Sciatic nerve (tissue), 2 donors: ENCODE data around the gene CDH2. TPM values are rescaled to one million over a fixed set of nuclear protein-coding genes. Genes with fewer than 3 reads are reported as not detected.

Source experiments
- ATAC-seq: fragments of 200-7000 bp; cut with Tn5 transposase; one replicate; pipeline ENCODE4 v1.9.1; 2020; ENCODE audit warnings: mild to moderate bottlenecking, moderate library complexity
- DNase-seq: peaks from one replicate; pipeline ENCODE4 v3.0.0-alpha.2; 2020; ENCODE audit warnings: low spot score
- intact Hi-C: fragments of 100-400 bp; cut with DNase I; formaldehyde crosslinking; loops from one replicate; pipeline ENCODE4 v1.14.2; 2022
- total RNA-seq: library from RNA; stranded (reverse); fragmentation: NEBNext Ultra II Directional; extraction: Animal tissue kit (Norgen Biotek cat#: 25700); gene quantifications from one replicate; pipeline ENCODE4 v1.2.1, GENCODE V29; 2021
- donor health status: DM: no; HTN: no; CAD: no.
- donor health status: DM: no; HTN: no; CAD: no.

The CDH2 gene
- total RNA-seq, 1 donor from 2014 or later, result 11.1 TPM

DNA sequence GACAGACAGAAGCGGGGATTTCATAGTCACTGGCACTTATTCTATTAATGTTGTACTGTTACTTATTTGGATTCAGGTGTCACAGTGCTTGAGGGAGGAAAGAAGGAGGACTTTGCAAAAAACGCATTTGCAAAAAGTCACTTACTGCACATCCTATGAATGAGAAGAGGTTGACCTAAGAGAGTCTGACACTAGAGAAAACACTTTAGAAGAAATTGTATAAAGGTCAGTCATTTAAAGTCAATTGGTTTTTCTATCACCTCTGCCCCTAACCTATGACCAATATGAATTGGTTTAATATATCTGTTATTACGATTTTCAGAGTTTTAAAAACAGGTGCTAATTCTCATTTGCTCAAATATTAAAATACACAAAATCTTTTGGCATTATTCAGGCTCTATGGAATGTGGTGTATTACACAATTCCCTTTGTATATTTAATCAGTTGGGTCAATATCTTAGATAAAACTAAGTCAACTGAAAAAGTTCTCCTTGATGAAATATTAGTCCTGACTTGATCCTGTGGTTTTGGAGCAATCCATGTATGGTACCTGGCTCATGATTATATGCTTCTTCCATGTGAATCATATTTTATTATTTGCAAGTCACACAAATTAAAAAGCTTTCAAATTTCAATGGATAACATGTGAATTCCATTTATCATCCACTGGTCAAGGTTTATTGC, 157.4 kb downstream of the CDH2 start:
- intact Hi-C loops, result no loop called here
- ATAC-seq (no peak), DNase-seq (no peak)

- ATAC-seq (no peak), DNase-seq (no peak)
- intact Hi-C loops, result no loop called here
These were observed 158.6 kb downstream of the CDH2 start for GRCh38 chr18:28018351-28018750.

DNA sequence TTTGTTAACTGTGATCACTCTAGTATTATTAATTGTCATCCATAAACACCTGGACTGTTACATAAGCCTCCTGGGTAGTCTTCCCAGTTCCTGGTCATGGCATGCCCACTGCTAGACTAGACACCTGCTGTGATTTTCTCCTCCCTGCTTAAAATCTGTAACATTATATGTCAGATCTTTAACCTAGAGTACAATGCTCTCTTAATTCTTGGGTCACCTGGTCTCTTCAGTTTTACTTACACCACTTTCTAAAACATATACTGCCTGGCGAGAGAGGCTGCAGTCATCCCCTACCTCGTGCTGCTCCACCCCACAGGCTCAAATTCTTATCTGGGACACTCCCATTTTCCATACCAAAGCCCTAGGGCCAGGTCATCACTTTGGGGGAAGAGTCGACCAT, 161.3 kb downstream of the CDH2 start:
- DNase-seq, result no peak
- ATAC-seq, result no peak
- intact Hi-C loops, result no loop called here

- DNase-seq (no peak), ATAC-seq (no peak)
- intact Hi-C loops, result no loop called here
These were observed 163.9 kb downstream of the CDH2 start for GRCh38 chr18:28013066-28013465.

DNA sequence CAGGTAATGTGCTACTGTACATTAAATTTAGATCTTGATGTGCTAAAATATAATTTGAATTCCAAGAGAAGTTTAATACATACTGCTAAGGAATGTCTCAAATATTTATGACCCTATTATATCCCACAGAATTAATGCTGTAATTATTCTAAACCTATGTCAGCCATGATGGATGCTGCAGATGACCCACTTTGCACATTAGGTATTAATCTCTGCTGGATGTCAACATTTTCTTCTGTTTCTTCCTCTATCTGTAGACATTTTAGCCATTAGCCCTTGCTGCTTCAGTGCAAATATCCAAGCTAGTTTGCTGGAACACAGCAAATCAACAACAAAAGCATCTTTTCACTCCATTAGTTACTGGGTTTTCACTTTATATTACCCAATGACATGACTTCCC, 164.6 kb downstream of the CDH2 start:
- DNase-seq, result no peak
- intact Hi-C loops, result no loop called here
- ATAC-seq, result no peak

- DNase-seq (no peak), ATAC-seq (no peak)
- intact Hi-C loops, result no loop called here
These were observed 167.3 kb downstream of the CDH2 start for GRCh38 chr18:28009589-28009988.

GRCh38 chr18:28007841-28008240, 169.1 kb downstream of the CDH2 start:
- DNase-seq (no peak), ATAC-seq (no peak)
- intact Hi-C loops, result no loop called here

GRCh38 chr18:28005164-28005563, 171.8 kb downstream of the CDH2 start:
- ATAC-seq (no peak), DNase-seq (no peak)
- intact Hi-C loops, result no loop called here

- ATAC-seq (no peak), DNase-seq (no peak)
- intact Hi-C loops, result no loop called here
These were observed 172.3 kb downstream of the CDH2 start for GRCh38 chr18:28004606-28005005.

DNA sequence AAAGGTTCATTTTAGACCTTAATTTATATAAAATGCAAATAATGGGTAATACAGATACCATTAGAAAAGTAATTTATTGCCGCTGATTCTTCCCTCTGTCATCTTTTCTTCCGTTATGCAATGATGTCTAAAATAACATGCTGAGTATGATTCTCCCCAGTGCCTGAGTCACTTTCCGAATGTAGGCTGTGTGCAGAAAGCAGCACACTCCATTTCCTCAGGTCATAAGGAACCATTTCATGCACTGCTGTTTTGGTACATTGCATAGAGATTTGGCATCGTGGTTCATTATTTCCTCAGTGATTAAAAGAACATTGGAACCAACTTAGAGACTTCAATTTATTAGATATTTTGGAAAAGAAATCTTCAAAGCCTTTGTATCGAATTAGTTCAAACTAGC, 173.5 kb downstream of the CDH2 start:
- intact Hi-C loops, result no loop called here
- DNase-seq (no peak), ATAC-seq (no peak)

- no peak for ATAC-seq
- intact Hi-C loops, result no loop called here
- no peak for DNase-seq
These were observed 174.1 kb downstream of the CDH2 start for GRCh38 chr18:28002841-28003240.

DNA sequence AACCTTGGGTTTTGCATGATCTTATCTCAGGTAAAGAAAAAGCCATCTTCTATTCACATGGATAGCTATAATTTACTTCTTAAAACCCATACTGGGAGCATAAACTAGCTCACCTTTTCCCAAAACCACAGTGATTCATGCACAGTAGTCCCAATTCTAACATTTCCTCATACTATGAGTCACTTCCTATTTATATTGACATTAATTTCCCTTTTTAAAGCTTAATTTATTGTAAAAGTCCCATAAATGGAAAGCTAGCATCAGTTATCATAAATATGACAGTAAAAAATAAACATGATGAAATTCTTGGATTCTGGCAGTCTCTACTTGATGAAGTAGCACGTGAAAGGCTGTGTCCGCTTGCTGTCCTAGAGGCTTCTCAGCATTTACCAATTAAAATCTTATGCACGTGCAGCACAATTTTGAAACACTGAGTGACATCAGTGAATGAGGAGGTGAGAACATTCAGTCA, 180.1 kb downstream of the CDH2 start:
- DNase-seq (no peak), ATAC-seq (no peak)
- intact Hi-C loops, result no loop called here

- ATAC-seq, result no peak
- no peak for DNase-seq
- intact Hi-C loops, result no loop called here
These were observed 181.0 kb downstream of the CDH2 start for GRCh38 chr18:27995770-27996502.

- intact Hi-C loops, result no loop called here
- ATAC-seq (no peak), DNase-seq (no peak)
These were observed 182.4 kb downstream of the CDH2 start for GRCh38 chr18:27994571-27994970.

DNA sequence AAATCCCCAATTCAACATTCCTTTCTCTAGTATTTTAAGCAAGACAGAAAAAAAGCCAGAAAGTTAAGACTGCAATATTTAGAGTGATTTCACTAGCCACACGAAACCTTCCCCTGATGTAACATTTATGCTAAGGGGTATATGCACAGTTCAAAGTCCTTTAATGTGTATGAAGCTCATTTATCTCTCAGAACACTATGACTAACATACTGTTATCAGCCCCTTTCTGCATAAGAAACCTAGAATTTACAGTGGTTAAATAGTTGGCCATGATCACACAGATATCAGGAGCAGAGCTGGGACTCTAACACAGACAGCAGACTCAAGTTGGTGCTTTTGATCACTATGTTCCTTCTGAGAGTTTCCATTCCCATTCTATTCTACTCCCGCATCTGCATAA, 185.5 kb downstream of the CDH2 start:
- intact Hi-C loops, result no loop called here
- DNase-seq (no peak), ATAC-seq (no peak)

DNA sequence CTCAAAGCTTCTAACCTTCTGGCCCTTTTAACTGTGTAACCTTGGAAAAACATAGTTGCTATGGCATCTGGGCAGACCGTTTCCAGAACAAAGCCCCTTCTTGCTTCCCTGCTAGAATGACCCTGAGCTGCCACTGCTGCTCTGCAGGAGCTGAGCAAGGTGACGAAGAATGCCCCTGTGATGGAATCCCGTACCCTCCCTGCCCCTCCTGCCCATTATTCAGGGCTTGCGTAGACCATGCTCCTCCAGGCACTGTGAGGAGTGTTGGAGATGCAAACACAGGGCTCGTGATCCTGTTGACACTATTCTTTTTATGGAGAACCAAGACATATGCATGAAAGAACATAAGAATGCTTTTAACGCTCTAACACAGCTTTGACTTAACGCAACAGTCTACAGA, 191.1 kb downstream of the CDH2 start:
- no peak for ATAC-seq
- intact Hi-C loops, result no loop called here
- DNase-seq, result no peak

- DNase-seq (no peak), ATAC-seq (no peak)
- intact Hi-C loops, result no loop called here
These were observed 193.2 kb downstream of the CDH2 start for GRCh38 chr18:27983780-27984179.

GRCh38 chr18:27976806-27977408, 200.0 kb downstream of the CDH2 start:
- no peak for ATAC-seq
- no peak for DNase-seq
- intact Hi-C loops, result no loop called here

- ATAC-seq (no peak), DNase-seq (no peak)
- intact Hi-C loops, result no loop called here
These were observed 206.6 kb downstream of the CDH2 start for GRCh38 chr18:27970321-27970720.

GRCh38 chr18:27969206-27969605, 207.7 kb downstream of the CDH2 start:
- no peak for ATAC-seq
- intact Hi-C loops, result no loop called here
- no peak for DNase-seq
